SK-N-SH treated with all-trans-retinoic acid at 6 μM for 48 hours (cell line): Measurements from ENCODE around the gene ADGRB2.

Experiments used
- ATAC-seq: fragments of 200-7000 bp; cut with Tn5 transposase; 3 replicates; pipeline ENCODE4 v1.9.1; 2020; ENCODE audit warnings: mild to moderate bottlenecking, moderate library complexity
- ARNTL ChIP-seq: fragments of 450-650 bp; formaldehyde crosslinking; IDR thresholded peaks from 2 replicates; pipeline ENCODE4 v1.5.0; 2020; ENCODE audit warnings: low read depth, mild to moderate bottlenecking, moderate library complexity, borderline replicate concordance
- CREB5 ChIP-seq: fragments of 250-450 bp; sonication (Bioruptor Pico); IDR thresholded peaks from 2 replicates; pipeline ENCODE4 v1.5.1; 2020; ENCODE audit warnings: low read depth, mild to moderate bottlenecking, moderate library complexity
- CSRNP3 ChIP-seq: fragments of 250-450 bp; sonication (Bioruptor Pico); IDR thresholded peaks from 2 replicates; pipeline ENCODE4 v1.5.1; 2021; ENCODE audit warnings: mild to moderate bottlenecking, moderate library complexity
- ESRRG ChIP-seq: fragments of 250-450 bp; sonication (Bioruptor Pico); IDR thresholded peaks from 2 replicates; pipeline ENCODE4 v1.6.1; 2021; ENCODE audit warnings: mild to moderate bottlenecking
- GLIS3 ChIP-seq: fragments of 250-450 bp; sonication (Bioruptor Pico); IDR thresholded peaks from 2 replicates; pipeline ENCODE4 v1.5.0; 2020; ENCODE audit warnings: mild to moderate bottlenecking, moderate library complexity
- ISL1 ChIP-seq: fragments of 250-450 bp; sonication (Bioruptor Pico); IDR thresholded peaks from 2 replicates; pipeline ENCODE4 v2.1.2; 2022; ENCODE audit warnings: mild to moderate bottlenecking, moderate library complexity
- OSR1 ChIP-seq: fragments of 250-450 bp; sonication (Bioruptor Pico); IDR thresholded peaks from 2 replicates; pipeline ENCODE4 v1.8.0; 2022; ENCODE audit warnings: moderate library complexity, mild to moderate bottlenecking, inconsistent platforms
- PATZ1 ChIP-seq: fragments of 250-450 bp; sonication (Bioruptor Pico); IDR thresholded peaks from 2 replicates; pipeline ENCODE4 v1.8.0; 2020; ENCODE audit warnings: mild to moderate bottlenecking, moderate library complexity, borderline replicate concordance
- POU6F1 ChIP-seq: fragments of 250-450 bp; sonication (Bioruptor Pico); IDR thresholded peaks from 2 replicates; pipeline ENCODE4 v1.8.0; 2021; ENCODE audit warnings: low read depth, mild to moderate bottlenecking, moderate library complexity, borderline replicate concordance
- PPARA ChIP-seq: fragments of 250-450 bp; sonication (Bioruptor Pico); IDR thresholded peaks from 2 replicates; pipeline ENCODE4 v1.5.0; 2020; ENCODE audit warnings: mild to moderate bottlenecking, borderline replicate concordance
- RARB ChIP-seq: fragments of 250-450 bp; sonication (Bioruptor Pico); IDR thresholded peaks from 2 replicates; pipeline ENCODE4 v1.8.0; 2021; ENCODE audit warnings: mild to moderate bottlenecking, moderate library complexity
- TOX ChIP-seq: fragments of 250-450 bp; sonication (Bioruptor Pico); IDR thresholded peaks from 2 replicates; pipeline ENCODE4 v1.8.0; 2021; ENCODE audit warnings: mild to moderate bottlenecking, moderate library complexity, borderline replicate concordance
- ZC3H10 ChIP-seq: fragments of 250-450 bp; sonication (Bioruptor Pico); IDR thresholded peaks from 2 replicates; pipeline ENCODE4 v1.5.1; 2021; ENCODE audit warnings: mild to moderate bottlenecking, moderate library complexity
- ZFP3 ChIP-seq: fragments of 250-450 bp; sonication (Bioruptor Pico); IDR thresholded peaks from 2 replicates; pipeline ENCODE4 v1.5.0; 2020; ENCODE audit warnings: mild to moderate bottlenecking, moderate library complexity
- ZNF565 ChIP-seq: fragments of 450-650 bp; formaldehyde crosslinking; conservative IDR thresholded peaks from 2 replicates; pipeline ENCODE4 v1.5.0; 2020; ENCODE audit warnings: low read depth, mild to moderate bottlenecking, moderate library complexity
- ZNF70 ChIP-seq: fragments of 450-650 bp; formaldehyde crosslinking; IDR thresholded peaks from 2 replicates; pipeline ENCODE4 v1.5.0; 2020; ENCODE audit warnings: mild to moderate bottlenecking, moderate library complexity
- ZNF8 ChIP-seq: fragments of 450-650 bp; formaldehyde crosslinking; IDR thresholded peaks from 2 replicates; pipeline ENCODE4 v1.5.0; 2020; ENCODE audit warnings: mild to moderate bottlenecking, moderate library complexity
- TF ChIP-seq, protein P1 (sequence below): fragments of 250-450 bp; sonication (Bioruptor Pico); IDR thresholded peaks from 2 replicates; pipeline ENCODE4 v1.5.0; 2020; ENCODE audit warnings: mild to moderate bottlenecking, moderate library complexity

ADGRB2 gene

DNA sequence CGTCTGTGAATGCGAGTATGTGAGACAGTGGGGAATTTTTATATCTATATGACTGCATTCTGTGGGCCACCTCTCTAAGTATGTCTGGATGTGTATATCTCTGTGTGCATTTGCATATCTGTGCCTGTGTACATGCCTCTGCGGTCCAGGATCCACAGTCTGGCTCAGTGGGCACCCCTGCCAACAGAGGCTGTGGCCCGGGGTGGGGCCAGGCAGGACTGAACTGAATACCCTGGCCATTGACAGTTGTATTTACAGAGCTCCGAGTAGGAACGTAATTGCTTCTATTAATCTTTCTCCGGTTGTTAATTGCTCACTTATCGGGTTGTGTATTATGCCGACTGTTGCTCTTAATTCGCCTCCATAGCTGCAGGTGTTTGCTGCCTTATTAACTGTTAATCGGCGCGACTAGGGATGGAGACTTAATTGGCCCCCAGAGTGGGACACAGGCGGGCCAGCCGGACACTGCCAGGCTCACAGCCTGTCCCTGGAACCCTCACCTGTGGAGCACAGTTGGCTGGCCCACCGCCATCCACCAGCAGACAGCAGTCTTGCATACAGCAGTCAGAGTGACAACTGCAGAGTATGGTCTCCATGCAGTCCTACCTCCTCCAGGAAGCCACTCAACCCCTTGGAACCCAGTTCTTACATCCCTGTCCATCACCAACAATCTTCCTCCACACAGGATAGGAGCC lies 22.4 kb upstream of the ADGRB2 start:
- no peak for ATAC-seq
- TF ChIP-seq PATZ1 (CRISPR knock-in tag): no peak

GRCh38 chr1:31785947-31786290 lies 21.8 kb upstream of the ADGRB2 start:
- no peak for TF ChIP-seq OSR1
- TF ChIP-seq TOX: no peak
- TF ChIP-seq PATZ1 (CRISPR knock-in tag): no peak
- TF ChIP-seq POU6F1 (CRISPR knock-in tag): no peak
- no peak for TF ChIP-seq GLIS3 (CRISPR knock-in tag)
- TF ChIP-seq ISL1: no peak
- no peak for TF ChIP-seq ZNF8 (CRISPR knock-in tag)
- TF ChIP-seq ZNF70 (CRISPR knock-in tag): no peak
- TF ChIP-seq CREB5: no peak
- no peak for TF ChIP-seq CSRNP3
- no peak for TF ChIP-seq PPARA
- TF ChIP-seq, protein P1, sequence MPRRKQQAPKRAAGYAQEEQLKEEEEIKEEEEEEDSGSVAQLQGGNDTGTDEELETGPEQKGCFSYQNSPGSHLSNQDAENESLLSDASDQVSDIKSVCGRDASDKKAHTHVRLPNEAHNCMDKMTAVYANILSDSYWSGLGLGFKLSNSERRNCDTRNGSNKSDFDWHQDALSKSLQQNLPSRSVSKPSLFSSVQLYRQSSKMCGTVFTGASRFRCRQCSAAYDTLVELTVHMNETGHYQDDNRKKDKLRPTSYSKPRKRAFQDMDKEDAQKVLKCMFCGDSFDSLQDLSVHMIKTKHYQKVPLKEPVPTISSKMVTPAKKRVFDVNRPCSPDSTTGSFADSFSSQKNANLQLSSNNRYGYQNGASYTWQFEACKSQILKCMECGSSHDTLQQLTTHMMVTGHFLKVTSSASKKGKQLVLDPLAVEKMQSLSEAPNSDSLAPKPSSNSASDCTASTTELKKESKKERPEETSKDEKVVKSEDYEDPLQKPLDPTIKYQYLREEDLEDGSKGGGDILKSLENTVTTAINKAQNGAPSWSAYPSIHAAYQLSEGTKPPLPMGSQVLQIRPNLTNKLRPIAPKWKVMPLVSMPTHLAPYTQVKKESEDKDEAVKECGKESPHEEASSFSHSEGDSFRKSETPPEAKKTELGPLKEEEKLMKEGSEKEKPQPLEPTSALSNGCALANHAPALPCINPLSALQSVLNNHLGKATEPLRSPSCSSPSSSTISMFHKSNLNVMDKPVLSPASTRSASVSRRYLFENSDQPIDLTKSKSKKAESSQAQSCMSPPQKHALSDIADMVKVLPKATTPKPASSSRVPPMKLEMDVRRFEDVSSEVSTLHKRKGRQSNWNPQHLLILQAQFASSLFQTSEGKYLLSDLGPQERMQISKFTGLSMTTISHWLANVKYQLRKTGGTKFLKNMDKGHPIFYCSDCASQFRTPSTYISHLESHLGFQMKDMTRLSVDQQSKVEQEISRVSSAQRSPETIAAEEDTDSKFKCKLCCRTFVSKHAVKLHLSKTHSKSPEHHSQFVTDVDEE (CRISPR knock-in tag): no peak
- no peak for TF ChIP-seq ESRRG
- TF ChIP-seq ZC3H10: no peak
- TF ChIP-seq ARNTL (CRISPR knock-in tag): no peak
- TF ChIP-seq ZNF565: no peak
- no peak for ATAC-seq

GRCh38 chr1:31785020-31785946 lies 21.1 kb upstream of the ADGRB2 start:
- no peak for ATAC-seq
- no peak for TF ChIP-seq ISL1
- TF ChIP-seq TOX: no peak
- TF ChIP-seq, protein P1 (CRISPR knock-in tag): no peak
- no peak for TF ChIP-seq CSRNP3
- no peak for TF ChIP-seq CREB5
- no peak for TF ChIP-seq ZC3H10
- no peak for TF ChIP-seq GLIS3 (CRISPR knock-in tag)
- no peak for TF ChIP-seq RARB (CRISPR knock-in tag)
- TF ChIP-seq ZNF70 (CRISPR knock-in tag): no peak
- no peak for TF ChIP-seq ZFP3 (CRISPR knock-in tag)
